IMR-90 (cell line): ENCODE data around the gene HORMAD2.

Experiments used
- CEBPB ChIP-seq: IDR thresholded peaks from 2 replicates; pipeline ENCODE4 v1.6.1; 2012; ENCODE audit warnings: low read depth, low read length, improper control_type of control experiment
- CTCF ChIP-seq: conservative IDR thresholded peaks from 2 replicates; pipeline ENCODE4 v1.5.1; 2012; ENCODE audit warnings: mild to moderate bottlenecking, low read depth, low read length, improper control_type of control experiment

- TF ChIP-seq CTCF (no peak), CEBPB (no peak)
Measured at GRCh38 chr22:30170129-30170528, 89.9 kb downstream of the HORMAD2 start.
